ENCODE data around the gene DCXR. TPM values are rescaled to one million over a fixed set of nuclear protein-coding genes. Genes with fewer than 3 reads are reported as not detected.

DCXR gene
- total and polyA plus RNA-seq, 2 of the 13 experiments (the other 11 are each of a cell fraction or from before 2014, with no cell fraction given) = 287 to 311 TPM

GRCh38 chr17:82051776-82052637 is 14.5 kb upstream of the DCXR start, which contains the start of the genes GPS1 and RFNG (continued):
- TF ChIP-seq ARID4A (CRISPR knock-in tag; IDR thresholded peaks at IDR 0.05; ENCODE audit: borderline replicate concordance) (peak; percentile 62; the same call in 1 of the 2 replicates), ZNF263 (CRISPR knock-in tag; IDR thresholded peaks at IDR 0.05) (0 out of 2 replicates have a peak, but pooled peaks have one; percentile 48), ZNF790 (CRISPR knock-in tag; IDR thresholded peaks at IDR 0.05; ENCODE audit: borderline replicate concordance) (peak; percentile 41; the same call in 1 of the 2 replicates), ZMYM2 (CRISPR knock-in tag; IDR thresholded peaks at IDR 0.05) (no peak), KDM2A (CRISPR knock-in tag; IDR thresholded peaks at IDR 0.05; ENCODE audit: borderline replicate concordance, low read depth) (peak; percentile 60; the same call in 1 of the 2 replicates), MLLT10 (CRISPR knock-in tag; IDR thresholded peaks at IDR 0.05) (no peak), ZSCAN12 (CRISPR knock-in tag; IDR thresholded peaks at IDR 0.05) (no peak), HNF4G (IDR thresholded peaks at IDR 0.05; ENCODE audit: borderline replicate concordance, low read depth, low read length) (no peak; the same call in 1 of the 2 replicates), HNF4G (CRISPR knock-in tag; IDR thresholded peaks at IDR 0.05; ENCODE audit: borderline replicate concordance, low read depth) (0 out of 2 replicates have a peak, but pooled peaks have one; percentile 32), ZC3H13 (CRISPR knock-in tag; IDR thresholded peaks at IDR 0.05) (no peak; the same call in 1 of the 2 replicates), ZBTB2 (CRISPR knock-in tag; IDR thresholded peaks at IDR 0.05; ENCODE audit: low read depth) (peak; percentile 47; the same call in 1 of the 2 replicates), ZNF121 (CRISPR knock-in tag; IDR thresholded peaks at IDR 0.05) (no peak), ZNF224 (CRISPR knock-in tag; IDR thresholded peaks at IDR 0.05) (no peak), EHMT2 (IDR thresholded peaks at IDR 0.05; ENCODE audit: borderline replicate concordance, low read depth, low read length) (no peak), PATZ1 (CRISPR knock-in tag; IDR thresholded peaks at IDR 0.05) (peak; percentile 69), FLYWCH1 (CRISPR knock-in tag; IDR thresholded peaks at IDR 0.05) (no peak), ZFP36 (IDR thresholded peaks at IDR 0.05; ENCODE audit: borderline replicate concordance, low read depth, low read length, partially characterized antibody) (no peak), CHCHD3 (CRISPR knock-in tag; IDR thresholded peaks at IDR 0.05) (no peak), ARNT2 (CRISPR knock-in tag; IDR thresholded peaks at IDR 0.05; ENCODE audit: low read depth) (0 out of 2 replicates have a peak, but pooled peaks have one; percentile 35), MATR3 (CRISPR knock-in tag; IDR thresholded peaks at IDR 0.05) (no peak), EEA1 (CRISPR knock-in tag; IDR thresholded peaks at IDR 0.05; ENCODE audit: borderline replicate concordance) (no peak), ATM (IDR thresholded peaks at IDR 0.05; ENCODE audit: borderline replicate concordance) (no peak)
